Gastrocnemius medialis (tissue), 4 donors: Measurements from ENCODE around the gene CDHR3. TPM values are rescaled to one million over a fixed set of nuclear protein-coding genes. Genes with fewer than 3 reads are reported as not detected.

Source experiments
- ATAC-seq, 2 donors: fragments of 150-250 bp; one replicate each; pipeline ENCODE4 v1.9.1; 2016
- DNase-seq, 2 donors: peaks; one replicate each; pipeline ENCODE4 v3.0.0-alpha.2; 2019
- H3K27ac ChIP-seq, 4 donors: fragments of 200-600 bp; sonication (generic); 1 replicate in 1 of 4; 2 replicates in 3 of 4; pipeline ENCODE4 v1.5.1; 2016 to 2018; ENCODE audit warnings: mild to moderate bottlenecking in 2 of 4, moderate library complexity in 1 of 4
- H3K27me3 ChIP-seq, 3 donors: fragments of 200-600 bp; sonication (generic) in 2 of 3; 1 replicate in 1 of 3; 2 replicates in 2 of 3; pipeline versions ENCODE4 v1.5.1 to v1.6.0; 2016 to 2019; ENCODE audit warnings: mild to moderate bottlenecking in 1 of 3, moderate library complexity in 1 of 3
- H3K36me3 ChIP-seq, 2 donors: fragments of 200-600 bp; sonication (generic) in 1 of 2; one replicate each; pipeline ENCODE4 v1.5.1; 2017 to 2018
- H3K4me1 ChIP-seq, 2 donors: fragments of 200-600 bp; sonication (generic) in 1 of 2; one replicate each; pipeline ENCODE4 v1.5.1; 2016 to 2017; ENCODE audit warnings: mild to moderate bottlenecking in 2 of 2
- H3K4me3 ChIP-seq, 4 donors: fragments of 200-600 bp; sonication (generic) in 3 of 4; 1 replicate in 1 of 4; 2 replicates in 3 of 4; pipeline ENCODE4 v1.5.1; 2016 to 2019; ENCODE audit warnings: mild to moderate bottlenecking in 2 of 4
- H3K9me3 ChIP-seq, 3 donors: fragments of 200-600 bp; sonication (generic) in 2 of 3; 1 replicate in 1 of 3; 2 replicates in 2 of 3; pipeline ENCODE4 v1.5.1; 2016 to 2019
- POLR2A ChIP-seq, 2 donors: fragments of 450-650 bp; IDR thresholded peaks; one replicate each; pipeline ENCODE4 v1.6.1; 2017; ENCODE audit warnings: antibody characterized with exemption in 2 of 2, mild to moderate bottlenecking in 2 of 2, moderate library complexity in 2 of 2
- in situ Hi-C, 4 donors: fragments of 200-750 bp; cut with MboI; loops; one replicate each; pipeline versions ENCODE4 v1.15.0 to v1.8.0; 2017; ENCODE audit warnings: low sequenced_read_pairs in 4 of 4
- intact Hi-C: fragments of 100-400 bp; cut with DNase I; formaldehyde crosslinking; loops from one replicate; pipeline ENCODE4 v1.15.1; 2023; ENCODE audit warnings: low total_unique reads
- total RNA-seq, 4 donors: library from RNA; depleted of rRNA; stranded (reverse); fragments of >200 nt; gene quantifications; one replicate each; pipeline versions ENCODE4 v1.1.0 to v1.2.3, GENCODE V29; 2016
- TF ChIP-seq, protein P1 (sequence below), 5 experiments: fragments of 450-650 bp in 3 of 5; fragments of 200-600 bp in 2 of 5; sonication (generic) in 2 of 5; IDR thresholded peaks in 4 of 5; conservative IDR thresholded peaks in 1 of 5; 1 replicate in 4 of 5; 2 replicates in 1 of 5; pipeline ENCODE4 v1.5.1; 2016 to 2019; ENCODE audit warnings: antibody characterized with exemption in 5 of 5, mild to moderate bottlenecking in 3 of 5, moderate library complexity in 3 of 5

The CDHR3 gene
- total RNA-seq, 4 donors from 2014 or later, result 0.62 to 21.2 TPM; not detected in 2

DNA sequence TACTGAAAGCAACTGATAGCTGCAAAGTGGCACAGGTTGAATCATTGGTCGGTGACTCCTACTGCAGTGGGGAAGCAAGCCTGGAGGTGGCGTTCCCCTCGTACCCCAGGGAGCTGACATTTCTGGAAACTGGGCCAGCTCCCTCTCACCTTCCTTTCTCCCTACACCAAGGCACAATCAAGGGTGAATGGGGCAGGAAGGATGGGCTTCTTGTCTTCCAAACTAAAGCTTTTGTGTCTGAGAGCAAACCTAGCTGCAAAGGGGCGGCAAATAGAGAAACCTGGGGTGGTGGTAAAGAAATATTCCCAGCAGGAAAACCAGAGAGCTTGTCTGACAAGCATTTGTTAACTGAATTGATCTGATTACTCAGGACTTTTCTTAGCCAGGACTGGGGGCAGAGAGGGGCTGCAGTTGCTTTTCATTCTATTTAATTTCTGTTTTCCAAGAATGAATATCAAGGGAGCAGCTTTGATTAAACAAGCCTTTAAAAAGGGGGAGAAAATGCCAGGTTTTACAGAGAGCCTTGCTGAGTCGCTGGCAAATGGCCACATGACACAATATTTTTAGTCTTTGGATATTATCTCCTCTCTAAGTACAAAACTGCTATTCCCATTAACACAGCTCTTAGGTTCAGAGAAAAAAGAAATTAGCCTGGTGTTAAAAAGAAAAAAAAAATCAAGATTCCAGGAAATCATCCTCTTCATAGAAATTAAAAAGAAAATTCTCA lies 27.8 kb downstream of the CDHR3 start:
- ATAC-seq (no peak), DNase-seq (no peak)
- in situ Hi-C loops (no loop called here), intact Hi-C loops (no loop called here)
- no peaks in the 10 kb centered on the region for H3K36me3 ChIP-seq
- TF ChIP-seq, protein P1, sequence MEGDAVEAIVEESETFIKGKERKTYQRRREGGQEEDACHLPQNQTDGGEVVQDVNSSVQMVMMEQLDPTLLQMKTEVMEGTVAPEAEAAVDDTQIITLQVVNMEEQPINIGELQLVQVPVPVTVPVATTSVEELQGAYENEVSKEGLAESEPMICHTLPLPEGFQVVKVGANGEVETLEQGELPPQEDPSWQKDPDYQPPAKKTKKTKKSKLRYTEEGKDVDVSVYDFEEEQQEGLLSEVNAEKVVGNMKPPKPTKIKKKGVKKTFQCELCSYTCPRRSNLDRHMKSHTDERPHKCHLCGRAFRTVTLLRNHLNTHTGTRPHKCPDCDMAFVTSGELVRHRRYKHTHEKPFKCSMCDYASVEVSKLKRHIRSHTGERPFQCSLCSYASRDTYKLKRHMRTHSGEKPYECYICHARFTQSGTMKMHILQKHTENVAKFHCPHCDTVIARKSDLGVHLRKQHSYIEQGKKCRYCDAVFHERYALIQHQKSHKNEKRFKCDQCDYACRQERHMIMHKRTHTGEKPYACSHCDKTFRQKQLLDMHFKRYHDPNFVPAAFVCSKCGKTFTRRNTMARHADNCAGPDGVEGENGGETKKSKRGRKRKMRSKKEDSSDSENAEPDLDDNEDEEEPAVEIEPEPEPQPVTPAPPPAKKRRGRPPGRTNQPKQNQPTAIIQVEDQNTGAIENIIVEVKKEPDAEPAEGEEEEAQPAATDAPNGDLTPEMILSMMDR (IDR thresholded peaks at IDR 0.05 in 4 of 5, conservative IDR thresholded peaks at IDR 0.05 in 1 of 5), result no peak
- no peak for TF ChIP-seq POLR2A (IDR thresholded peaks at IDR 0.05)
- H3K27ac ChIP-seq, result no peak overlapping the region
- H3K27me3 ChIP-seq, result no peaks in the 10 kb centered on the region
- H3K4me3 ChIP-seq, result no peak overlapping the region
- H3K9me3 ChIP-seq, result no peaks in the 10 kb centered on the region
- no peaks in the 10 kb centered on the region for H3K4me1 ChIP-seq

GRCh38 chr7:105992905-105993304 lies 29.8 kb downstream of the CDHR3 start:
- TF ChIP-seq, protein P1 (IDR thresholded peaks at IDR 0.05 in 4 of 5, conservative IDR thresholded peaks at IDR 0.05 in 1 of 5), result no peak
- TF ChIP-seq POLR2A (IDR thresholded peaks at IDR 0.05), result no peak
- in situ Hi-C loops, result no loop called here
- no peaks in the 10 kb centered on the region for H3K9me3 ChIP-seq
- no peak for DNase-seq
- ATAC-seq, result no peak
- H3K4me1 ChIP-seq, result peaks cover 0 to 3% of the 10 kb centered on the region in 2 donors
- H3K27me3 ChIP-seq, result no peaks in the 10 kb centered on the region
- no peak overlapping the region for H3K4me3 ChIP-seq
- no peaks in the 10 kb centered on the region for H3K36me3 ChIP-seq
- H3K27ac ChIP-seq, result no peak overlapping the region
- intact Hi-C loops, result no loop called here

- Histone ChIP-seq H3K9me3 (no peaks in the 10 kb centered on the region), H3K4me1 (peaks cover 0 to 3% of the 10 kb centered on the region in 2 donors), H3K4me3 (no peak overlapping the region), H3K36me3 (no peaks in the 10 kb centered on the region), H3K27me3 (no peaks in the 10 kb centered on the region), H3K27ac (no peak overlapping the region)
- TF ChIP-seq POLR2A (IDR thresholded peaks at IDR 0.05), result no peak
- TF ChIP-seq, protein P1 (IDR thresholded peaks at IDR 0.05 in 4 of 5, conservative IDR thresholded peaks at IDR 0.05 in 1 of 5), result no peak
- ATAC-seq (peak in 1 of 2 donors; percentile 73), DNase-seq (peak in 1 of 2 donors; percentile 16)
- intact Hi-C loops, result no loop called here
- in situ Hi-C loops, result no loop called here
Observed at GRCh38 chr7:105996860-105997737, 34.0 kb downstream of the CDHR3 start.

- Histone ChIP-seq H3K9me3 (no peaks in the 10 kb centered on the region), H3K27me3 (no peaks in the 10 kb centered on the region), H3K27ac (no peak overlapping the region), H3K36me3 (no peaks in the 10 kb centered on the region), H3K4me1 (peaks cover 0 to 3% of the 10 kb centered on the region in 2 donors), H3K4me3 (no peak overlapping the region)
- ATAC-seq (no peak), DNase-seq (no peak)
- in situ Hi-C loops, result no loop called here
- intact Hi-C loops, result no loop called here
- no peak for TF ChIP-seq POLR2A (IDR thresholded peaks at IDR 0.05)
- TF ChIP-seq, protein P1 (IDR thresholded peaks at IDR 0.05 in 4 of 5, conservative IDR thresholded peaks at IDR 0.05 in 1 of 5), result no peak
Observed at GRCh38 chr7:105999256-105999655, 36.2 kb downstream of the CDHR3 start.
